HL-60 (cell line): ENCODE data around the gene KCNQ1OT1.

ENCODE experiments used
- DNase-seq, 2 experiments: peaks; one replicate each; pipeline ENCODE4 v3.0.0-alpha.2; 2010 to 2020; ENCODE audit warnings: low read depth in 1 of 2, low spot score in 1 of 2
- H3K27ac ChIP-seq: fragments of 250-450 bp; sonication (Bioruptor Pico); replicated peaks from 2 replicates; pipeline ENCODE4 v1.5.1; 2020; ENCODE audit warnings: mild to moderate bottlenecking, moderate library complexity
- H3K27me3 ChIP-seq: fragments of 250-450 bp; sonication (Bioruptor Pico); 2 replicates; pipeline ENCODE4 v1.5.1; 2021; ENCODE audit warnings: mild to moderate bottlenecking, moderate library complexity; ENCODE audit not compliant: insufficient read depth, poor library complexity, severe bottlenecking
- H3K4me3 ChIP-seq: replicated peaks from 2 replicates; pipeline ENCODE4 v1.5.1; 2011; ENCODE audit warnings: mild to moderate bottlenecking, control low read depth, low read length; ENCODE audit not compliant: insufficient read depth
- CTCF ChIP-seq: IDR thresholded peaks from one replicate; pipeline ENCODE4 v1.5.1; 2011; ENCODE audit warnings: low read length, control low read depth, inconsistent platforms; ENCODE audit not compliant: insufficient read depth
- GABPA ChIP-seq: IDR thresholded peaks from 2 replicates; pipeline ENCODE4 v1.6.1; 2012; ENCODE audit warnings: low read depth
- POLR2AphosphoS5 ChIP-seq: IDR thresholded peaks from 2 replicates; pipeline ENCODE4 v1.6.1; 2012; ENCODE audit warnings: low read depth
- SPI1 ChIP-seq: IDR thresholded peaks from 2 replicates; pipeline ENCODE4 v1.6.1; 2012; ENCODE audit warnings: low read depth, mild to moderate bottlenecking, borderline replicate concordance
- TF ChIP-seq, protein P1 (sequence below): IDR thresholded peaks from 2 replicates; pipeline ENCODE4 v1.6.1; 2012; ENCODE audit warnings: low read depth; ENCODE audit not compliant: insufficient replicate concordance

The KCNQ1OT1 gene

GRCh38 chr11:2577031-2577990 is 122.5 kb downstream of the KCNQ1OT1 start:
- no peak overlapping the region for H3K4me3 ChIP-seq
- H3K27me3 ChIP-seq = no peaks in the 10 kb centered on the region
- TF ChIP-seq SPI1 = no peak
- TF ChIP-seq GABPA = no peak
- no peak for TF ChIP-seq POLR2AphosphoS5
- TF ChIP-seq, protein P1, sequence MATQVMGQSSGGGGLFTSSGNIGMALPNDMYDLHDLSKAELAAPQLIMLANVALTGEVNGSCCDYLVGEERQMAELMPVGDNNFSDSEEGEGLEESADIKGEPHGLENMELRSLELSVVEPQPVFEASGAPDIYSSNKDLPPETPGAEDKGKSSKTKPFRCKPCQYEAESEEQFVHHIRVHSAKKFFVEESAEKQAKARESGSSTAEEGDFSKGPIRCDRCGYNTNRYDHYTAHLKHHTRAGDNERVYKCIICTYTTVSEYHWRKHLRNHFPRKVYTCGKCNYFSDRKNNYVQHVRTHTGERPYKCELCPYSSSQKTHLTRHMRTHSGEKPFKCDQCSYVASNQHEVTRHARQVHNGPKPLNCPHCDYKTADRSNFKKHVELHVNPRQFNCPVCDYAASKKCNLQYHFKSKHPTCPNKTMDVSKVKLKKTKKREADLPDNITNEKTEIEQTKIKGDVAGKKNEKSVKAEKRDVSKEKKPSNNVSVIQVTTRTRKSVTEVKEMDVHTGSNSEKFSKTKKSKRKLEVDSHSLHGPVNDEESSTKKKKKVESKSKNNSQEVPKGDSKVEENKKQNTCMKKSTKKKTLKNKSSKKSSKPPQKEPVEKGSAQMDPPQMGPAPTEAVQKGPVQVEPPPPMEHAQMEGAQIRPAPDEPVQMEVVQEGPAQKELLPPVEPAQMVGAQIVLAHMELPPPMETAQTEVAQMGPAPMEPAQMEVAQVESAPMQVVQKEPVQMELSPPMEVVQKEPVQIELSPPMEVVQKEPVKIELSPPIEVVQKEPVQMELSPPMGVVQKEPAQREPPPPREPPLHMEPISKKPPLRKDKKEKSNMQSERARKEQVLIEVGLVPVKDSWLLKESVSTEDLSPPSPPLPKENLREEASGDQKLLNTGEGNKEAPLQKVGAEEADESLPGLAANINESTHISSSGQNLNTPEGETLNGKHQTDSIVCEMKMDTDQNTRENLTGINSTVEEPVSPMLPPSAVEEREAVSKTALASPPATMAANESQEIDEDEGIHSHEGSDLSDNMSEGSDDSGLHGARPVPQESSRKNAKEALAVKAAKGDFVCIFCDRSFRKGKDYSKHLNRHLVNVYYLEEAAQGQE = no peak
- no peak for TF ChIP-seq CTCF
- H3K27ac ChIP-seq = no peak overlapping the region
- DNase-seq = no peak

DNA sequence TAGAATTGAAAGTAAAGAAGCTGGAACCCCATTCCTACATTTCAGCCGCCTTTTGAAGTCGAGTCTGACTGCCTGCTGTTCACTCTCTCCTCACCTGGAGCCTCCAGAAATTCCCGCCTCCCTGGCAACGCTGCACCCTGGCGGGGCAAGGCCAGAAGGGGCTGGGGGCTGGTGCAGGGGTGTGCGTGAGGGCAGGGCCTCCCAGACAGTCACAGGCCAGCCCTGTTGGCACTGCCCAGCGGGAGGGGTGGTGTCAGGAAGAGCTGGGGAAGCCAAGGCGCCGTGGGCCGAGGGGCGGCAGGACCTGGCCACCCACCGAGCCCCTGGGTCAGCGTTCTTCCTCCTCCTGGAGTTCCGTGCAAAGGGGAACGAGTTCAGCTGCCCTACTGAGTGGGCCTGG is 123.2 kb downstream of the KCNQ1OT1 start:
- Histone ChIP-seq H3K27me3 (no peaks in the 10 kb centered on the region), H3K27ac (no peak overlapping the region), H3K4me3 (no peak overlapping the region)
- no peak for DNase-seq
- TF ChIP-seq SPI1 = no peak
- TF ChIP-seq, protein P1 = no peak
- no peak for TF ChIP-seq CTCF
- no peak for TF ChIP-seq GABPA
- no peak for TF ChIP-seq POLR2AphosphoS5

DNA sequence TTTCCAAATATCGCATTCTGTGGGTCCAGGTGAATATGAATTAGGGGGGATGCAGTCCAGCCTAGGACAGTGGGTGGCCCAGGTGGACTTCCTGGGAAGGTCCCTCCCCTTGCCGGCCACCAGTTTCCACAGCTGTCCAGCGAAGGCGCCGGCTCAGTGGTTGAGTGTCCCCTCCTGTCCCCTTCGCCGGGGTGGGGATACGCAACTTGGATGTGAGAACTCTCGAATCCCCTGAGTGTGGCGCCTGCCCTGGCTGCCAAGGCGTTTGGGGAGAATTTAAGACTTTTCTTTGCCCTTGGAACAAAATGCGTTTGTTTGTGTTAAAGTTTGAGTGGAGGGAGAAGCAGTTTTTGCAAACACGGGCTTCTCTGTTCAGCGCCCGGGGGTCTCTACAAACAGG is 123.7 kb downstream of the KCNQ1OT1 start:
- no peak overlapping the region for H3K4me3 ChIP-seq
- no peak for DNase-seq
- H3K27me3 ChIP-seq = no peaks in the 10 kb centered on the region
- TF ChIP-seq SPI1 = no peak
- TF ChIP-seq POLR2AphosphoS5 = no peak
- TF ChIP-seq GABPA = no peak
- TF ChIP-seq, protein P1 = no peak
- TF ChIP-seq CTCF = no peak
- H3K27ac ChIP-seq = no peak overlapping the region
